HEK293 (cell line): ENCODE results near the gene WDR70.
A peak's percentile ranks its signal among the peaks of the same experiment; 100 is the strongest.

Experiments used
- CTCF ChIA-PET: fragments of 350-600 bp; formaldehyde crosslinking; extraction: SDS; loops from one replicate; lab custom pipeline; 2021; ENCODE audit warnings: antibody characterized with exemption; lab: Yijun Ruan, JAX
- POLR2A ChIA-PET: fragments of 300-600 bp; formaldehyde crosslinking; extraction: SDS; loops from one replicate; lab custom pipeline; 2020; ENCODE audit warnings: antibody characterized with exemption, inconsistent platforms; lab: Yijun Ruan, JAX
- H3K27ac ChIP-seq: fragments of 200-500 bp; sonication (Bioruptor generic); 2 replicates; pipeline ENCODE4 v1.5.1; 2014; ENCODE audit warnings: low read depth, low read length, control low read depth, inconsistent platforms; ENCODE audit errors: extremely low read depth
- H3K36me3 ChIP-seq, 2 experiments: fragments of 200-500 bp in 1 of 2; sonication (Bioruptor generic) in 1 of 2; 1 replicate in 1 of 2; 2 replicates in 1 of 2; pipeline ENCODE4 v1.5.1; 2014 to 2017; ENCODE audit warnings: inconsistent platforms in 2 of 2, low read length in 2 of 2; ENCODE audit not compliant: control insufficient read depth in 2 of 2, insufficient read depth in 1 of 2
- H3K4me1 ChIP-seq: fragments of 200-500 bp; sonication (Bioruptor generic); 2 replicates; pipeline ENCODE4 v1.5.1; 2014; ENCODE audit warnings: mild to moderate bottlenecking, low read length, inconsistent platforms; ENCODE audit not compliant: control insufficient read depth, insufficient read depth
- H3K4me3 ChIP-seq: 2 replicates; pipeline ENCODE4 v1.5.1; 2011; ENCODE audit warnings: low read depth, mild to moderate bottlenecking, control low read depth, low read length, moderate library complexity
- H3K9me3 ChIP-seq: fragments of 200-500 bp; sonication (Bioruptor generic); 2 replicates; pipeline ENCODE4 v1.5.1; 2014; ENCODE audit warnings: low read depth, low read length, inconsistent platforms; ENCODE audit not compliant: control insufficient read depth, insufficient read depth
- KLF1 ChIP-seq: fragments of 450-650 bp; formaldehyde crosslinking; IDR thresholded peaks from 2 replicates; pipeline ENCODE4 v1.5.1; 2016; ENCODE audit warnings: missing biosample characterization, missing genetic modification characterization
- KLF10 ChIP-seq: fragments of 450-650 bp; IDR thresholded peaks from 2 replicates; pipeline ENCODE4 v1.5.1; 2018; ENCODE audit warnings: missing biosample characterization, mild to moderate bottlenecking, missing genetic modification characterization
- ZBTB20 ChIP-seq: fragments of 450-650 bp; formaldehyde crosslinking; IDR thresholded peaks from 2 replicates; pipeline ENCODE4 v1.5.1; 2016; ENCODE audit warnings: missing biosample characterization, missing genetic modification characterization
- ZNF146 ChIP-seq: fragments of 450-650 bp; formaldehyde crosslinking; IDR thresholded peaks from 2 replicates; pipeline ENCODE4 v1.5.1; 2016; ENCODE audit warnings: missing biosample characterization, missing genetic modification characterization
- ZNF19 ChIP-seq: fragments of 450-650 bp; formaldehyde crosslinking; IDR thresholded peaks from 2 replicates; pipeline ENCODE4; 2016; ENCODE audit warnings: missing biosample characterization, missing genetic modification characterization, low read depth
- ZNF211 ChIP-seq: fragments of 450-650 bp; formaldehyde crosslinking; IDR thresholded peaks from 2 replicates; pipeline ENCODE4 v1.5.1; 2016; ENCODE audit warnings: low read depth, missing biosample characterization, missing genetic modification characterization
- ZNF335 ChIP-seq: fragments of 450-650 bp; formaldehyde crosslinking; conservative IDR thresholded peaks from 2 replicates; pipeline ENCODE4 v1.5.1; 2016; ENCODE audit warnings: missing biosample characterization, missing genetic modification characterization
- ZNF341 ChIP-seq: fragments of 450-650 bp; formaldehyde crosslinking; IDR thresholded peaks from 2 replicates; pipeline ENCODE4; 2016; ENCODE audit warnings: low read depth, missing biosample characterization, missing genetic modification characterization
- ZNF350 ChIP-seq: fragments of 450-650 bp; formaldehyde crosslinking; IDR thresholded peaks from 2 replicates; pipeline ENCODE4 v1.5.0; 2017; ENCODE audit warnings: missing biosample characterization, mild to moderate bottlenecking, missing genetic modification characterization
- ZNF354C ChIP-seq: fragments of 450-650 bp; formaldehyde crosslinking; IDR thresholded peaks from 2 replicates; pipeline ENCODE4 v1.5.1; 2016; ENCODE audit warnings: missing biosample characterization, missing genetic modification characterization, low read depth, borderline replicate concordance
- ZNF529 ChIP-seq: fragments of 450-650 bp; formaldehyde crosslinking; IDR thresholded peaks from 2 replicates; pipeline ENCODE4 v1.5.1; 2017; ENCODE audit warnings: missing genetic modification characterization, missing biosample characterization; ENCODE audit not compliant: insufficient replicate concordance
- ZNF555 ChIP-seq: fragments of 450-650 bp; formaldehyde crosslinking; conservative IDR thresholded peaks from 2 replicates; pipeline ENCODE4 v1.5.1; 2017; ENCODE audit warnings: missing biosample characterization, mild to moderate bottlenecking, missing genetic modification characterization, inconsistent platforms
- ZNF558 ChIP-seq: fragments of 450-650 bp; formaldehyde crosslinking; IDR thresholded peaks from 2 replicates; pipeline ENCODE4 v1.5.1; 2016; ENCODE audit warnings: missing biosample characterization, missing genetic modification characterization
- ZNF596 ChIP-seq: fragments of 450-650 bp; IDR thresholded peaks from 2 replicates; pipeline ENCODE4 v1.5.0; 2018; ENCODE audit warnings: missing biosample characterization, mild to moderate bottlenecking, missing genetic modification characterization, moderate library complexity
- ZNF621 ChIP-seq: fragments of 450-650 bp; formaldehyde crosslinking; IDR thresholded peaks from 2 replicates; pipeline ENCODE4 v1.5.1; 2017; ENCODE audit warnings: missing biosample characterization, missing genetic modification characterization
- ZNF670 ChIP-seq: fragments of 450-650 bp; formaldehyde crosslinking; IDR thresholded peaks from 2 replicates; pipeline ENCODE4 v1.5.1; 2016; ENCODE audit warnings: missing biosample characterization, missing genetic modification characterization, low read depth
- ZNF777 ChIP-seq: fragments of 450-650 bp; formaldehyde crosslinking; IDR thresholded peaks from 2 replicates; pipeline ENCODE4 v1.5.1; 2017; ENCODE audit warnings: missing biosample characterization, missing genetic modification characterization, borderline replicate concordance
- ZNF791 ChIP-seq: fragments of 450-650 bp; formaldehyde crosslinking; IDR thresholded peaks from 2 replicates; pipeline ENCODE4 v1.5.1; 2016; ENCODE audit warnings: missing biosample characterization, missing genetic modification characterization
- TF ChIP-seq, protein P1 (sequence below): fragments of 450-650 bp; formaldehyde crosslinking; conservative IDR thresholded peaks from 2 replicates; pipeline ENCODE4 v1.5.1; 2016; ENCODE audit warnings: low read depth, missing biosample characterization, missing genetic modification characterization
- TF ChIP-seq, protein P2 (sequence below): fragments of 450-650 bp; formaldehyde crosslinking; IDR thresholded peaks from 2 replicates; pipeline ENCODE4 v1.5.1; 2017; ENCODE audit warnings: missing biosample characterization, missing genetic modification characterization
- TF ChIP-seq, protein P3 (sequence below): sonication (generic); formaldehyde crosslinking; IDR thresholded peaks from 2 replicates; pipeline ENCODE4 v1.8.1; 2022; ENCODE audit warnings: mild to moderate bottlenecking, moderate library complexity, missing genetic modification reagents
- TF ChIP-seq, protein P4 (sequence below): fragments of 450-650 bp; formaldehyde crosslinking; IDR thresholded peaks from 2 replicates; pipeline ENCODE4 v1.5.1; 2016; ENCODE audit warnings: missing biosample characterization, missing genetic modification characterization
- TF ChIP-seq, protein P5 (sequence below): fragments of 450-650 bp; formaldehyde crosslinking; IDR thresholded peaks from 2 replicates; pipeline ENCODE4 v1.5.1; 2016; ENCODE audit warnings: missing biosample characterization, missing genetic modification characterization

Gene WDR70

DNA sequence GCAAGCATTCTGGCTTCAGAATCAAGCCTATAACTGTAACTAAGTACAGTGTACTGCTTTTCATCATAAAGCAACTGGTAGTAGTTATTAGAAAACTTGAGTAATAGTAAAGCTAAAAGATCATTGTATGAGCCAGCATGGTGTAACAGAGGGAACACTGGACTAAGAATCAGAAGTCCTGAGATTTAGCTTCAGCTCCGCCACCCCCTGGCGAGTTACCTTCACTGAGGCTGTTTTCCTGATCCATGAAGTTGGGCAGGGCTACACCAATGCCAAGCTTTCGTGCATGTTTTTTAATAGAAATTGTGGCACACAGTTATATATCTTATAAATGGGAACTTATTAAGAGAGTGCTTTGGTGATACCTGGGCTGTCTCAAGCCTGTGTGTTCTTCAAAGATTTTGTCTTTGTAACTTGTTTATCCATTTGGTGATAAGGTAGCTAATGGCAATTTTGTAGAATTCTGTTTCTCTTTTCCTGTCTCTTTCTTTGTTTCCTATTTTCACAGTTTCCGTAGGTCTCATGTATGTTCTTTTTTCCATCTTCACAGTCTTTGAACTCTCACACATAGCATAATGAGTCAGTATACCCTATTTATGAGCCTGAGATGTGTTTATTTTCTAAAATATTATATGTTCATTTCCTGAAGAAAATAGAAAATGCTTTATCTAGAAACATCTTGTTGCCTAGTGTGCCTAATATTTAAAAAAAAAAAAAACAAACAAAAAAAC is 358.4 kb downstream of the WDR70 start:
- no peak overlapping the region for H3K27ac ChIP-seq
- no peaks in the 10 kb centered on the region for H3K9me3 ChIP-seq
- TF ChIP-seq ZBTB20 (tag by site-specific recombination) (0 out of 2 replicates have a peak, but pooled peaks have one; percentile 3), ZNF777 (tag by site-specific recombination) (no peak), ZNF211 (tag by site-specific recombination) (no peak), ZNF670 (tag by site-specific recombination) (no peak), KLF1 (tag by site-specific recombination) (no peak)
- TF ChIP-seq, protein P1, sequence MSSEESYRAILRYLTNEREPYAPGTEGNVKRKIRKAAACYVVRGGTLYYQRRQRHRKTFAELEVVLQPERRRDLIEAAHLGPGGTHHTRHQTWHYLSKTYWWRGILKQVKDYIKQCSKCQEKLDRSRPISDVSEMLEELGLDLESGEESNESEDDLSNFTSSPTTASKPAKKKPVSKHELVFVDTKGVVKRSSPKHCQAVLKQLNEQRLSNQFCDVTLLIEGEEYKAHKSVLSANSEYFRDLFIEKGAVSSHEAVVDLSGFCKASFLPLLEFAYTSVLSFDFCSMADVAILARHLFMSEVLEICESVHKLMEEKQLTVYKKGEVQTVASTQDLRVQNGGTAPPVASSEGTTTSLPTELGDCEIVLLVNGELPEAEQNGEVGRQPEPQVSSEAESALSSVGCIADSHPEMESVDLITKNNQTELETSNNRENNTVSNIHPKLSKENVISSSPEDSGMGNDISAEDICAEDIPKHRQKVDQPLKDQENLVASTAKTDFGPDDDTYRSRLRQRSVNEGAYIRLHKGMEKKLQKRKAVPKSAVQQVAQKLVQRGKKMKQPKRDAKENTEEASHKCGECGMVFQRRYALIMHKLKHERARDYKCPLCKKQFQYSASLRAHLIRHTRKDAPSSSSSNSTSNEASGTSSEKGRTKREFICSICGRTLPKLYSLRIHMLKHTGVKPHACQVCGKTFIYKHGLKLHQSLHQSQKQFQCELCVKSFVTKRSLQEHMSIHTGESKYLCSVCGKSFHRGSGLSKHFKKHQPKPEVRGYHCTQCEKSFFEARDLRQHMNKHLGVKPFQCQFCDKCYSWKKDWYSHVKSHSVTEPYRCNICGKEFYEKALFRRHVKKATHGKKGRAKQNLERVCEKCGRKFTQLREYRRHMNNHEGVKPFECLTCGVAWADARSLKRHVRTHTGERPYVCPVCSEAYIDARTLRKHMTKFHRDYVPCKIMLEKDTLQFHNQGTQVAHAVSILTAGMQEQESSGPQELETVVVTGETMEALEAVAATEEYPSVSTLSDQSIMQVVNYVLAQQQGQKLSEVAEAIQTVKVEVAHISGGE (tag by site-specific recombination), result no peak
- H3K4me1 ChIP-seq, result peaks cover 41% of the 10 kb centered on the region
- CTCF ChIA-PET, result interaction anchor here (0.6 to 10.6 kb wide), 5 partner anchors 15 to 456 kb away, joined by 3 to 117 read pairs (median 4); no protein-coding TSS in a partner anchor
- no peaks in the 10 kb centered on the region for H3K36me3 ChIP-seq
- H3K4me3 ChIP-seq, result no peak overlapping the region
- POLR2A ChIA-PET, result interaction anchor here (1.7 to 1.8 kb wide), 2 partner anchors 15 to 20 kb away, joined by 6 to 14 read pairs; no protein-coding TSS in a partner anchor

DNA sequence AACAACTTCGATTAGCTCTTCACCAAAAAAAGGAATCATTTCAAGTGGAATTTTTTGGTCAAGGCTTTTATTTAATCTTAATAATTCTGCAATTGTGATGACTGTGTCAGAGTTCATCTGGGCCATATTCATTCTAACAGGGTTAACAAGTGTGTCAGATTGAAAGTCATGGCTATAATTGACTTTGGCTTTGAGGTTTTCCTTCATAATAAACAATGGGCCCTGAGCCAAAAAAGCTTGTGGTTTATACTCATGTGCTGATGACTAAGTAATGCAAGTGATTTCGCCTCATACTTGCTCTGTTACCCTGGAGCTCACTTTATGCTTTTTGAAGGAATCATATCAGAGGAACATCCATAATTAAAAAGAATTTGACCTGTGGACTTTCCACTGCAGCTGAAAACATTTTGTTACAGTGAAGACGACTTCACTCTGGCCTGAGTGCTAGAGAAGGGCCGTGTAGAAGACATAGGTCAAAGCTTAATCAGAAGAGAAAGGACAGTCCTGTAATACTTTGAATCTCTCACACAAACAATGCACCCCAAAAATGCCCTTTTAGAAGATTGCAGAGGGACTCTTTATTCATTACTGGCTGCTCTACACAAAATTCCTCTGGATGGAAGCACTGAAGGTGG is 359.1 kb downstream of the WDR70 start:
- Histone ChIP-seq H3K9me3 (no peaks in the 10 kb centered on the region), H3K36me3 (no peaks in the 10 kb centered on the region), H3K4me1 (peaks cover 41% of the 10 kb centered on the region), H3K4me3 (no peak overlapping the region), H3K27ac (no peak overlapping the region; the same call in 1 of the 2 replicates)
- POLR2A ChIA-PET, result interaction anchor here (1.7 to 1.8 kb wide), 2 partner anchors 16 to 21 kb away, joined by 6 to 14 read pairs; no protein-coding TSS in a partner anchor
- CTCF ChIA-PET, result interaction anchor here (0.8 to 10.6 kb wide), 4 partner anchors 15 to 325 kb away, joined by 3 to 117 read pairs (median 6); no protein-coding TSS in a partner anchor
- TF ChIP-seq ZNF19 (tag by site-specific recombination) (no peak), ZNF596 (no peak), ZNF354C (tag by site-specific recombination) (no peak), ZNF555 (tag by site-specific recombination) (no peak), ZNF621 (no peak), ZNF341 (no peak), ZNF146 (tag by site-specific recombination) (no peak), ZNF791 (tag by site-specific recombination) (no peak), ZNF350 (tag by site-specific recombination) (0 out of 2 replicates have a peak, but pooled peaks have one; percentile 10), ZNF529 (tag by site-specific recombination) (no peak), KLF10 (tag by site-specific recombination) (peak; percentile 77), ZNF335 (tag by site-specific recombination) (peak; percentile 34), ZNF558 (tag by site-specific recombination) (peak; percentile 91; the same call in 1 of the 2 replicates)
- TF ChIP-seq, protein P2, sequence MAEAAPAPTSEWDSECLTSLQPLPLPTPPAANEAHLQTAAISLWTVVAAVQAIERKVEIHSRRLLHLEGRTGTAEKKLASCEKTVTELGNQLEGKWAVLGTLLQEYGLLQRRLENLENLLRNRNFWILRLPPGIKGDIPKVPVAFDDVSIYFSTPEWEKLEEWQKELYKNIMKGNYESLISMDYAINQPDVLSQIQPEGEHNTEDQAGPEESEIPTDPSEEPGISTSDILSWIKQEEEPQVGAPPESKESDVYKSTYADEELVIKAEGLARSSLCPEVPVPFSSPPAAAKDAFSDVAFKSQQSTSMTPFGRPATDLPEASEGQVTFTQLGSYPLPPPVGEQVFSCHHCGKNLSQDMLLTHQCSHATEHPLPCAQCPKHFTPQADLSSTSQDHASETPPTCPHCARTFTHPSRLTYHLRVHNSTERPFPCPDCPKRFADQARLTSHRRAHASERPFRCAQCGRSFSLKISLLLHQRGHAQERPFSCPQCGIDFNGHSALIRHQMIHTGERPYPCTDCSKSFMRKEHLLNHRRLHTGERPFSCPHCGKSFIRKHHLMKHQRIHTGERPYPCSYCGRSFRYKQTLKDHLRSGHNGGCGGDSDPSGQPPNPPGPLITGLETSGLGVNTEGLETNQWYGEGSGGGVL (tag by site-specific recombination), result no peak; the same call in 1 of the 2 replicates
- TF ChIP-seq, protein P3, sequence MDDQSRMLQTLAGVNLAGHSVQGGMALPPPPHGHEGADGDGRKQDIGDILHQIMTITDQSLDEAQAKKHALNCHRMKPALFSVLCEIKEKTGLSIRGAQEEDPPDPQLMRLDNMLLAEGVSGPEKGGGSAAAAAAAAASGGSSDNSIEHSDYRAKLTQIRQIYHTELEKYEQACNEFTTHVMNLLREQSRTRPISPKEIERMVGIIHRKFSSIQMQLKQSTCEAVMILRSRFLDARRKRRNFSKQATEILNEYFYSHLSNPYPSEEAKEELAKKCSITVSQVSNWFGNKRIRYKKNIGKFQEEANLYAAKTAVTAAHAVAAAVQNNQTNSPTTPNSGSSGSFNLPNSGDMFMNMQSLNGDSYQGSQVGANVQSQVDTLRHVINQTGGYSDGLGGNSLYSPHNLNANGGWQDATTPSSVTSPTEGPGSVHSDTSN (CRISPR knock-in tag), result no peak
- TF ChIP-seq, protein P4, sequence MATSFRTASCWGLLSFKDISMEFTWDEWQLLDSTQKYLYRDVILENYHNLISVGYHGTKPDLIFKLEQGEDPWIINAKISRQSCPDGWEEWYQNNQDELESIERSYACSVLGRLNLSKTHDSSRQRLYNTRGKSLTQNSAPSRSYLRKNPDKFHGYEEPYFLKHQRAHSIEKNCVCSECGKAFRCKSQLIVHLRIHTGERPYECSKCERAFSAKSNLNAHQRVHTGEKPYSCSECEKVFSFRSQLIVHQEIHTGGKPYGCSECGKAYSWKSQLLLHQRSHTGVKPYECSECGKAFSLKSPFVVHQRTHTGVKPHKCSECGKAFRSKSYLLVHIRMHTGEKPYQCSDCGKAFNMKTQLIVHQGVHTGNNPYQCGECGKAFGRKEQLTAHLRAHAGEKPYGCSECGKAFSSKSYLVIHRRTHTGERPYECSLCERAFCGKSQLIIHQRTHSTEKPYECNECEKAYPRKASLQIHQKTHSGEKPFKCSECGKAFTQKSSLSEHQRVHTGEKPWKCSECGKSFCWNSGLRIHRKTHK (tag by site-specific recombination), result no peak
- TF ChIP-seq, protein P5, sequence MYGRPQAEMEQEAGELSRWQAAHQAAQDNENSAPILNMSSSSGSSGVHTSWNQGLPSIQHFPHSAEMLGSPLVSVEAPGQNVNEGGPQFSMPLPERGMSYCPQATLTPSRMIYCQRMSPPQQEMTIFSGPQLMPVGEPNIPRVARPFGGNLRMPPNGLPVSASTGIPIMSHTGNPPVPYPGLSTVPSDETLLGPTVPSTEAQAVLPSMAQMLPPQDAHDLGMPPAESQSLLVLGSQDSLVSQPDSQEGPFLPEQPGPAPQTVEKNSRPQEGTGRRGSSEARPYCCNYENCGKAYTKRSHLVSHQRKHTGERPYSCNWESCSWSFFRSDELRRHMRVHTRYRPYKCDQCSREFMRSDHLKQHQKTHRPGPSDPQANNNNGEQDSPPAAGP (tag by site-specific recombination), result 0 out of 2 replicates have a peak, but pooled peaks have one; percentile 23
